NCI-H748 treated with DMSO at 0.1 percent for 48 hours (cell line): ENCODE measurements around the gene RBMS3.
"Not testable (repeated sequence)": the region's sequence is repeated elsewhere in the genome, so short reads cannot be mapped to it uniquely, and the experiment has no call there.

Experiments
- DNase-seq: peaks from one replicate; lab custom pipeline; 2025; lab: John Stamatoyannopoulos, UW

RBMS3 gene

GRCh38 chr3:29481969-29482767 is 201.3 kb downstream of the RBMS3 start:
- no peak for DNase-seq

- DNase-seq: no peak
These were observed 203.8 kb downstream of the RBMS3 start for GRCh38 chr3:29484633-29485032.

- DNase-seq: peak; percentile 72
These were observed 205.2 kb downstream of the RBMS3 start for GRCh38 chr3:29486096-29486495.

GRCh38 chr3:29486917-29487316 is 206.0 kb downstream of the RBMS3 start:
- DNase-seq: no peak

- no peak for DNase-seq
These were observed 208.1 kb downstream of the RBMS3 start for GRCh38 chr3:29488922-29489321.

- DNase-seq: no peak
These were observed 212.2 kb downstream of the RBMS3 start for GRCh38 chr3:29493109-29493508.

GRCh38 chr3:29494305-29495036 is 213.6 kb downstream of the RBMS3 start:
- DNase-seq: no peak

GRCh38 chr3:29497282-29497681 is 216.4 kb downstream of the RBMS3 start:
- DNase-seq: no peak

GRCh38 chr3:29502771-29503170 is 221.9 kb downstream of the RBMS3 start:
- DNase-seq: no peak

- DNase-seq: no peak
These were observed 222.4 kb downstream of the RBMS3 start for GRCh38 chr3:29503314-29503713.

GRCh38 chr3:29503958-29504357 is 223.1 kb downstream of the RBMS3 start:
- DNase-seq: no peak

- DNase-seq: no peak
These were observed 225.6 kb downstream of the RBMS3 start for GRCh38 chr3:29506502-29506901.

GRCh38 chr3:29511701-29512100 is 230.8 kb downstream of the RBMS3 start:
- DNase-seq: no peak

- DNase-seq: no peak
These were observed 231.8 kb downstream of the RBMS3 start for GRCh38 chr3:29512641-29513040.

- no peak for DNase-seq
These were observed 232.4 kb downstream of the RBMS3 start for GRCh38 chr3:29513236-29513635.

GRCh38 chr3:29514170-29514569 is 233.3 kb downstream of the RBMS3 start:
- DNase-seq: no peak

GRCh38 chr3:29514912-29515311 is 234.0 kb downstream of the RBMS3 start:
- DNase-seq: no peak

GRCh38 chr3:29515451-29515850 is 234.6 kb downstream of the RBMS3 start:
- DNase-seq: no peak

- no peak for DNase-seq
These were observed 235.3 kb downstream of the RBMS3 start for GRCh38 chr3:29516164-29516563.

GRCh38 chr3:29520764-29521163 is 239.9 kb downstream of the RBMS3 start:
- DNase-seq: no peak

GRCh38 chr3:29521293-29521692 is 240.4 kb downstream of the RBMS3 start:
- no peak for DNase-seq

GRCh38 chr3:29521751-29522150 is 240.9 kb downstream of the RBMS3 start:
- DNase-seq: no peak

- DNase-seq: not testable (repeated sequence)
These were observed 243.6 kb downstream of the RBMS3 start for GRCh38 chr3:29524433-29524832.
